Heart left ventricle (tissue), 16 donors: ENCODE data around the gene RAB4B. TPM values are rescaled to one million over a fixed set of nuclear protein-coding genes. Genes with fewer than 3 reads are reported as not detected.

Experiments used
- ATAC-seq, 4 donors: fragments of 200-7000 bp; cut with Tn5 transposase; one replicate each; pipeline ENCODE4 v1.9.1; 2020 to 2022; ENCODE audit warnings: moderate library complexity in 4 of 4, mild to moderate bottlenecking in 3 of 4, moderate number of reproducible peaks in 1 of 4
- DNase-seq, 5 donors: peaks; one replicate each; pipeline ENCODE4 v3.0.0-alpha.2; 2020
- H3K27ac ChIP-seq, 12 donors: fragments of 200-600 bp; sonication (generic) in 4 of 12; one replicate each; pipeline versions ENCODE4 v1.5.0 to v1.8.0; 2016 to 2022; ENCODE audit warnings: mild to moderate bottlenecking in 2 of 12
- H3K27me3 ChIP-seq, 9 donors: fragments of 200-600 bp; sonication (generic) in 2 of 9; one replicate each; pipeline versions ENCODE4 v1.5.1 to v1.8.0; 2016 to 2022; ENCODE audit warnings: mild to moderate bottlenecking in 3 of 9
- H3K36me3 ChIP-seq, 9 donors: fragments of 200-600 bp; sonication (generic) in 2 of 9; one replicate each; pipeline versions ENCODE4 v1.5.0 to v1.8.0; 2018 to 2022; ENCODE audit warnings: mild to moderate bottlenecking in 2 of 9
- H3K4me1 ChIP-seq, 12 donors: fragments of 200-600 bp; sonication (generic) in 4 of 12; one replicate each; pipeline versions ENCODE4 v1.5.0 to v1.8.0; 2016 to 2022; ENCODE audit warnings: mild to moderate bottlenecking in 3 of 12
- H3K4me3 ChIP-seq, 12 donors: fragments of 200-600 bp; sonication (generic) in 4 of 12; one replicate each; pipeline versions ENCODE4 v1.5.0 to v1.8.0; 2017 to 2022; ENCODE audit warnings: mild to moderate bottlenecking in 9 of 12, moderate library complexity in 4 of 12
- H3K9me3 ChIP-seq, 12 donors: fragments of 200-600 bp; sonication (generic) in 4 of 12; one replicate each; pipeline versions ENCODE4 v1.5.0 to v1.8.0; 2016 to 2022; ENCODE audit warnings: mild to moderate bottlenecking in 1 of 12
- POLR2A ChIP-seq, 2 donors: fragments of 450-650 bp; IDR thresholded peaks; one replicate each; pipeline ENCODE4 v1.6.1; 2017; ENCODE audit warnings: antibody characterized with exemption in 2 of 2, mild to moderate bottlenecking in 2 of 2, moderate library complexity in 2 of 2
- WGBS, 4 donors: extraction: QIAGEN DNeasy Blood & Tissue Kit in 2 of 4; methylation state at CpG; one replicate each; pipeline versions ENCODE4 v1.1.5 to v1.1.7; 2013 to 2018; 5-methylcytosine and 5-hydroxymethylcytosine counted together
- intact Hi-C, 10 donors: fragments of 100-400 bp; cut with DNase I; formaldehyde crosslinking; loops; one replicate each; pipeline versions ENCODE4 v1.11.1 to v1.14.2; 2022
- polyA plus RNA-seq, 2 donors: library from polyadenylated mRNA; stranded (reverse); fragments of 200-250 nt; gene quantifications; one replicate each; pipeline ENCODE4 v1.2.3, GENCODE V29; 2013
- total RNA-seq, 9 donors: library from RNA; depleted of rRNA in 2 of 9; stranded (reverse); fragments of >200 nt in 2 of 9; fragmentation: NEBNext Ultra II Directional in 3 of 9; extraction: Animal tissue kit (Norgen Biotek cat#: 25700) in 3 of 9; gene quantifications; one replicate each; pipeline versions ENCODE4 v1.1.0 to v1.2.4, GENCODE V29; 2016 to 2023
- TF ChIP-seq, protein P1 (sequence below), 12 donors: fragments of 200-600 bp; sonication (generic) in 4 of 12; IDR thresholded peaks; one replicate each; pipeline versions ENCODE4 v1.5.0 to v1.8.0; 2018 to 2022; ENCODE audit warnings: antibody characterized with exemption in 12 of 12, mild to moderate bottlenecking in 5 of 12
- donor health status: ischemic (EF 13 %, LVEDD 7.1; RV severe dilation, severe dysfunction).
- donor health status: healthy with polysubstance abuse.
- donor health status: DM: no; HTN: yes; CAD: no.
- donor health status: DM: no; HTN: no; CAD: no.
- donor health status: ischemic (EF 25% LVEDD 6.9; RV normal size, moderate dysfunction).
- donor health status: ischemic (EF 25% LVEDD 5.7; RV mildly dilated, moderate dysfunction).
- donor health status: healthy.
- donor health status: DM: yes; HTN: yes; CAD: no.
- donor health status: ischemic (EF 35%, LVEDD 5.7; RV mildly dilated, moderate dysfunction).
- donor health status: nonischemic (EF 11% LVEDD 7.7; RV severe dilation, severe dysfunction).
- donor health status: DM: yes; HTN: yes; CAD: no.
- donor health status: PGD.
- donor health status: ischemic (EF 29% LVEDD 5.4; RV normal size, mild dysfunction).
- donor health status: nonischemic (EF 23%, LVEDD 6.1; RV moderate dilation, normal function).

The RAB4B gene
- total and polyA plus RNA-seq, 11 donors, result 12.3 to 50.1 (median 17.2) TPM

DNA sequence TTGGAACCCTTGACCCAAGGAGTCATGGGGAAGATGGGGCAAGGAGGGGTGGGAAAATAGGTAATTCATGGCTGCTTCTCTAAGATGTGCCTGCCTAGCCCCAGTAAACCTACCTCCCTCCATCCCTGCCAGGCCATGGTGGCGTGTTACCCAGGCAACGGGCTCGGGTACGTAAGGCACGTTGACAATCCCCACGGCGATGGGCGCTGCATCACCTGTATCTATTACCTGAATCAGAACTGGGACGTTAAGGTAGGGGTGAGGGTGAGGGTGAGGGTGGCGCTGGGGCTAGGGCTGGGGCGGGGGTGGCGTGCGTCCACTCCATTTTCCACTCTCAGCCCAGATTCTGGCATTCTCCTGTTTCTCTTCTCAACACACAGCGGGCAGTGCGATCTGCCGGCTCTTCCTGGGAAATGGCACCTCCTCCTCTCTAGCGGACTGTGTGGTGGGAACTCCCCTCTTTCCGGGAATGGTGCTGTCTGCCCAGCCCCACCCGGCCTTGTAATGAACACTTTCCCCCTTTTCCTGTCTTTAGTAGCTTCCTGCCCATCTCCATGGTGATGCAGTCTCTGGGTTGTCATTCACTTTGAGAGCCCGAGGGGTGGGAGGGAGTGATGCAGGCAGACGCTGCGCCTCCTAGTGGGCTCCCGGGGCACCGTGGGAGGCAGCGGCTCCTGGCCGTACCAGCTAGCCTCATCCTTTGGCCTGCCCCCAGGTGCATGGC lies 28.5 kb downstream of the RAB4B start:
- peak in 1 of 2 donors; percentile 33 for TF ChIP-seq POLR2A (IDR thresholded peaks at IDR 0.05)
- TF ChIP-seq, protein P1, sequence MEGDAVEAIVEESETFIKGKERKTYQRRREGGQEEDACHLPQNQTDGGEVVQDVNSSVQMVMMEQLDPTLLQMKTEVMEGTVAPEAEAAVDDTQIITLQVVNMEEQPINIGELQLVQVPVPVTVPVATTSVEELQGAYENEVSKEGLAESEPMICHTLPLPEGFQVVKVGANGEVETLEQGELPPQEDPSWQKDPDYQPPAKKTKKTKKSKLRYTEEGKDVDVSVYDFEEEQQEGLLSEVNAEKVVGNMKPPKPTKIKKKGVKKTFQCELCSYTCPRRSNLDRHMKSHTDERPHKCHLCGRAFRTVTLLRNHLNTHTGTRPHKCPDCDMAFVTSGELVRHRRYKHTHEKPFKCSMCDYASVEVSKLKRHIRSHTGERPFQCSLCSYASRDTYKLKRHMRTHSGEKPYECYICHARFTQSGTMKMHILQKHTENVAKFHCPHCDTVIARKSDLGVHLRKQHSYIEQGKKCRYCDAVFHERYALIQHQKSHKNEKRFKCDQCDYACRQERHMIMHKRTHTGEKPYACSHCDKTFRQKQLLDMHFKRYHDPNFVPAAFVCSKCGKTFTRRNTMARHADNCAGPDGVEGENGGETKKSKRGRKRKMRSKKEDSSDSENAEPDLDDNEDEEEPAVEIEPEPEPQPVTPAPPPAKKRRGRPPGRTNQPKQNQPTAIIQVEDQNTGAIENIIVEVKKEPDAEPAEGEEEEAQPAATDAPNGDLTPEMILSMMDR (IDR thresholded peaks at IDR 0.05), result peak; percentile 75 to 95 (median 86)
- H3K36me3 ChIP-seq, result peaks cover 0 to 57% (median 33%) of the 10 kb centered on the region in 9 donors
- peaks cover 44 to 96% (median 82%) of the 10 kb centered on the region in 12 donors for H3K4me1 ChIP-seq
- WGBS, 4 donors, result 27 to 43% (median 37%) methylated on average over 19 to 26 of the region's 26 CpGs
- H3K9me3 ChIP-seq, result no peaks in the 10 kb centered on the region
- intact Hi-C loops, result loop anchor here in 6 of 10 donors (5.0 to 10.0 kb wide), 5 partner anchors 89 to 384 kb away; partner anchors contain the start of genes COQ8B (in 2 of the 6), ITPKC (in 2 of the 6) and SERTAD1 (in 1 of the 6)
- ATAC-seq, result peak; percentile 38 to 64 (median 48)
- H3K27me3 ChIP-seq, result no peaks in the 10 kb centered on the region
- peak overlapping the region in 9 of 12 donors; percentile 1 to 38 (median 20) for H3K4me3 ChIP-seq
- peak overlapping the region; percentile 13 to 99 (median 97) for H3K27ac ChIP-seq
- peak; percentile 84 to 90 (median 87) for DNase-seq

DNA sequence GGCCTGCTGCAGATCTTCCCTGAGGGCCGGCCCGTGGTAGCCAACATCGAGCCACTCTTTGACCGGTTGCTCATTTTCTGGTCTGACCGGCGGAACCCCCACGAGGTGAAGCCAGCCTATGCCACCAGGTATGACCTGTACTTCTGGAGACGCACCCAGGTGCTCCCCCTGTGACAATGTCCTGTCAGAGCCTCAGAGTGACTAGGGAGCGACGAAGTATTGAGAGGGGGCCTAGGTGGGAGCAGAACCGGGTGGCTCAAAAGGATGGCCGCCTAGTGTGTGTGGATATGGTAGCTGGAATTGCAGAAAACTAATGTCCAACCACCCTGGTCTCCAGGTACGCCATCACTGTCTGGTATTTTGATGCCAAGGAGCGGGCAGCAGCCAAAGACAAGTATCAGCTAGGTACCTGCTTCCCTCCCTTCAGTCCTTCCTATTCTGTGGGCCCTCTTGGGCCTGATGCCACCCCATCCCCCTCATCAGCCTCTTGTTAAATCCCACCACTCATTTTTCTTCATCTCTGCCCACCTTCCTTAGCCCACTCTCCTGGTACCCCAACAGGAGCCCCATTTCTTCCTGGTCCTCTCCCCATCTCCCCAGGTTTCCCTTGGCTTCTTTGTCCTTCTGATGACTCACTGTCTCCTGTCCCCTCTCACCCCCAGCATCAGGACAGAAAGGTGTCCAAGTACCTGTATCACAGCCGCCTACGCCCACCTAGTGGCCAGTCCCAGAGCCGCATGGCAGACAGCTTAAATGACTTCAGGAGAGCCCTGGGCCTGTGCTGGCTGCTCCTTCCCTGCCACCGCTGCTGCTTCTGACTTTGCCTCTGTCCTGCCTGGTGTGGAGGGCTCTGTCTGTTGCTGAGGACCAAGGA lies 29.3 kb downstream of the RAB4B start:
- intact Hi-C loops, result loop anchor here in 6 of 10 donors (5.0 to 10.0 kb wide), 5 partner anchors 90 to 385 kb away; partner anchors contain the start of genes COQ8B (in 2 of the 6), ITPKC (in 2 of the 6) and SERTAD1 (in 1 of the 6)
- Histone ChIP-seq H3K4me3 (peak overlapping the region in 9 of 12 donors; percentile 1 to 38 (median 20)), H3K9me3 (no peaks in the 10 kb centered on the region), H3K27me3 (no peaks in the 10 kb centered on the region), H3K27ac (peak overlapping the region in 11 of 12 donors; percentile 26 to 99 (median 96)), H3K4me1 (peaks cover 38 to 94% (median 80%) of the 10 kb centered on the region in 12 donors), H3K36me3 (peaks cover 0 to 57% (median 28%) of the 10 kb centered on the region in 9 donors)
- WGBS, 4 donors, result 62 to 71% (median 67%) methylated on average over 16 to 18 of the region's 18 CpGs
- ATAC-seq (no peak), DNase-seq (no peak)
- TF ChIP-seq, protein P1 (IDR thresholded peaks at IDR 0.05), result peak in 6 of 12 donors; percentile 1 to 19 (median 8)
- TF ChIP-seq POLR2A (IDR thresholded peaks at IDR 0.05), result no peak

DNA sequence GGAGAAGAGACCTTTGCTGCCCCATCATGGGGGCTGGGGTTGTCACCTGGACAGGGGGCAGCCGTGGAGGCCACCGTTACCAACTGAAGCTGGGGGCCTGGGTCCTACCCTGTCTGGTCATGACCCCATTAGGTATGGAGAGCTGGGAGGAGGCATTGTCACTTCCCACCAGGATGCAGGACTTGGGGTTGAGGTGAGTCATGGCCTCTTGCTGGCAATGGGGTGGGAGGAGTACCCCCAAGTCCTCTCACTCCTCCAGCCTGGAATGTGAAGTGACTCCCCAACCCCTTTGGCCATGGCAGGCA lies 29.9 kb downstream of the RAB4B start:
- H3K4me1 ChIP-seq, result peaks cover 34 to 94% (median 77%) of the 10 kb centered on the region in 12 donors
- no peaks in the 10 kb centered on the region for H3K27me3 ChIP-seq
- H3K4me3 ChIP-seq, result no peak overlapping the region
- DNase-seq (no peak), ATAC-seq (no peak)
- peaks cover 0 to 57% (median 28%) of the 10 kb centered on the region in 9 donors for H3K36me3 ChIP-seq
- TF ChIP-seq, protein P1 (IDR thresholded peaks at IDR 0.05), result peak in 1 of 12 donors; percentile 3
- no peak for TF ChIP-seq POLR2A (IDR thresholded peaks at IDR 0.05)
- intact Hi-C loops, result loop anchor here in 6 of 10 donors (5.0 to 10.0 kb wide), 5 partner anchors 91 to 386 kb away; partner anchors contain the start of genes COQ8B (in 2 of the 6), ITPKC (in 2 of the 6) and SERTAD1 (in 1 of the 6)
- peak overlapping the region in 7 of 12 donors; percentile 7 to 99 (median 96) for H3K27ac ChIP-seq
- no peaks in the 10 kb centered on the region for H3K9me3 ChIP-seq
- WGBS, 4 donors, result 70 to 90% (median 82%) methylated on average over 1 to 2 of the region's 2 CpGs
